Endothelial cell (in vitro differentiated cells): Measurements from ENCODE around the gene RNF126. TPM values are rescaled to one million over a fixed set of nuclear protein-coding genes. Genes with fewer than 3 reads are reported as not detected.

Experiments used
- DNase-seq: peaks from one replicate; pipeline ENCODE4 v3.0.0; 2021; ENCODE audit warnings: low spot score
- H3K27ac Mint-ChIP-seq: one replicate; pipeline ENCODE4 v1.8.0; 2021; ENCODE audit warnings: mixed read lengths, inconsistent platforms; ENCODE audit not compliant: unreplicated experiment
- H3K27me3 Mint-ChIP-seq: one replicate; pipeline ENCODE4 v1.8.0; 2021; ENCODE audit warnings: mild to moderate bottlenecking, moderate library complexity, mixed read lengths, inconsistent platforms; ENCODE audit not compliant: unreplicated experiment
- H3K36me3 Mint-ChIP-seq: one replicate; pipeline ENCODE4 v1.8.0; 2021; ENCODE audit warnings: mild to moderate bottlenecking, low read depth, mixed read lengths, inconsistent platforms; ENCODE audit not compliant: unreplicated experiment
- H3K4me1 Mint-ChIP-seq: one replicate; pipeline ENCODE4 v1.8.0; 2021; ENCODE audit warnings: mild to moderate bottlenecking, mixed read lengths, inconsistent platforms; ENCODE audit not compliant: unreplicated experiment
- H3K4me3 Mint-ChIP-seq: one replicate; pipeline ENCODE4 v1.8.0; 2021; ENCODE audit warnings: mild to moderate bottlenecking, mixed read lengths, inconsistent platforms; ENCODE audit not compliant: unreplicated experiment
- H3K9me3 Mint-ChIP-seq: one replicate; pipeline ENCODE4 v1.8.0; 2021; ENCODE audit warnings: mixed read lengths, inconsistent platforms; ENCODE audit not compliant: unreplicated experiment
- long read RNA-seq: library from polyadenylated mRNA; unstranded; transcript quantifications from one replicate; pipeline ENCODE4 v2.0.0, GENCODE V29; 2020; ENCODE audit not compliant: unreplicated experiment
- total RNA-seq: library from RNA; stranded (reverse); fragmentation: NEBNext Ultra II Directional; extraction: Animal tissue kit (Norgen Biotek cat#: 25700); gene quantifications from one replicate; pipeline ENCODE4 v1.2.1, GENCODE V29; 2021; ENCODE audit not compliant: unreplicated experiment
- TF ChIP-seq, protein P1 (sequence below): fragments of 200-600 bp; sonication (generic); IDR thresholded peaks from one replicate; pipeline ENCODE4 v1.5.0; 2021; ENCODE audit warnings: antibody characterized with exemption; ENCODE audit not compliant: unreplicated experiment

RNF126 gene
- total RNA-seq = 41.7 TPM
- long read RNA-seq, transcript RNF126-201 (9 exons, 1,694 nt) = major isoform, 38 of 47 reads
- long read RNA-seq, partial matches to known transcripts = 1 of 47 reads
- long read RNA-seq, other reads (novel, unspliced or antisense) = 4 of 47 reads

- Mint-ChIP-seq H3K4me1 (peaks cover 8% of the 10 kb centered on the region), H3K27ac (no peak within 1 kb of the TSS), H3K4me3 (peak within 1 kb of the TSS; percentile 91), H3K9me3 (no peaks in the 10 kb centered on the region), H3K27me3 (peaks cover 20% of the 10 kb centered on the region), H3K36me3 (peaks cover 4% of the 10 kb centered on the region)
- DNase-seq = peak; percentile 91
- TF ChIP-seq, protein P1, sequence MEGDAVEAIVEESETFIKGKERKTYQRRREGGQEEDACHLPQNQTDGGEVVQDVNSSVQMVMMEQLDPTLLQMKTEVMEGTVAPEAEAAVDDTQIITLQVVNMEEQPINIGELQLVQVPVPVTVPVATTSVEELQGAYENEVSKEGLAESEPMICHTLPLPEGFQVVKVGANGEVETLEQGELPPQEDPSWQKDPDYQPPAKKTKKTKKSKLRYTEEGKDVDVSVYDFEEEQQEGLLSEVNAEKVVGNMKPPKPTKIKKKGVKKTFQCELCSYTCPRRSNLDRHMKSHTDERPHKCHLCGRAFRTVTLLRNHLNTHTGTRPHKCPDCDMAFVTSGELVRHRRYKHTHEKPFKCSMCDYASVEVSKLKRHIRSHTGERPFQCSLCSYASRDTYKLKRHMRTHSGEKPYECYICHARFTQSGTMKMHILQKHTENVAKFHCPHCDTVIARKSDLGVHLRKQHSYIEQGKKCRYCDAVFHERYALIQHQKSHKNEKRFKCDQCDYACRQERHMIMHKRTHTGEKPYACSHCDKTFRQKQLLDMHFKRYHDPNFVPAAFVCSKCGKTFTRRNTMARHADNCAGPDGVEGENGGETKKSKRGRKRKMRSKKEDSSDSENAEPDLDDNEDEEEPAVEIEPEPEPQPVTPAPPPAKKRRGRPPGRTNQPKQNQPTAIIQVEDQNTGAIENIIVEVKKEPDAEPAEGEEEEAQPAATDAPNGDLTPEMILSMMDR = no peak
These were observed at the start of gene RNF126 for GRCh38 chr19:662962-663681. Gene RNF126, minus strand, starts transcription at chr19:663214. Its CDS starts 93 bp downstream, at chr19:663121.

GRCh38 chr19:711254-711653 is 48.2 kb upstream of the RNF126 start:
- H3K36me3 Mint-ChIP-seq = peaks cover 9% of the 10 kb centered on the region
- H3K9me3 Mint-ChIP-seq = peaks cover 4% of the 10 kb centered on the region
- DNase-seq = no peak
- peaks cover 12% of the 10 kb centered on the region for H3K27me3 Mint-ChIP-seq
- TF ChIP-seq, protein P1 = no peak
- peak overlapping the region; percentile 39 for H3K4me3 Mint-ChIP-seq
- H3K27ac Mint-ChIP-seq = no peak overlapping the region
- peaks cover 2% of the 10 kb centered on the region for H3K4me1 Mint-ChIP-seq

DNA sequence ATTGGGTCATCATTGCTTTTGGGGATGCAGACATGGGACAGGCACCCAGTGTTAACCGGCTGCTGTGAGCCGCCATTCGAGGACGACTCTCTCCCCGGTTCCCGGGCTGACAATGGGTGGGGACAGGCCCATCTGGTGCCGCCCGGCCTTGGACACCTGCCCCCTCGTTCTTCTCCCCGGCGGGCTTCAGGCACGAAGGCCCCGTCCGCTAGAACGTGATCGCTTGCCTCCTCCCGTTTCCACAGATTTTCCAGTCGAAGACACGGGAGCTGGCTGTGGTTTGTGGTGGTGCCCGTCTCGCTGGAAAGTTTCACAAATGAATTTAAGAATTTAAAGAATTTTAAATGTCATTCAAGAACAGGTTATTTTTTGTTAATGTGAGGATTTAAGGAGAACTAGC is 47.8 kb upstream of the RNF126 start:
- TF ChIP-seq, protein P1 = no peak
- H3K27ac Mint-ChIP-seq = no peak overlapping the region
- H3K4me1 Mint-ChIP-seq = peaks cover 2% of the 10 kb centered on the region
- H3K4me3 Mint-ChIP-seq = no peak overlapping the region
- no peak for DNase-seq
- H3K36me3 Mint-ChIP-seq = peaks cover 7% of the 10 kb centered on the region
- H3K9me3 Mint-ChIP-seq = peaks cover 4% of the 10 kb centered on the region
- peaks cover 9% of the 10 kb centered on the region for H3K27me3 Mint-ChIP-seq

DNA sequence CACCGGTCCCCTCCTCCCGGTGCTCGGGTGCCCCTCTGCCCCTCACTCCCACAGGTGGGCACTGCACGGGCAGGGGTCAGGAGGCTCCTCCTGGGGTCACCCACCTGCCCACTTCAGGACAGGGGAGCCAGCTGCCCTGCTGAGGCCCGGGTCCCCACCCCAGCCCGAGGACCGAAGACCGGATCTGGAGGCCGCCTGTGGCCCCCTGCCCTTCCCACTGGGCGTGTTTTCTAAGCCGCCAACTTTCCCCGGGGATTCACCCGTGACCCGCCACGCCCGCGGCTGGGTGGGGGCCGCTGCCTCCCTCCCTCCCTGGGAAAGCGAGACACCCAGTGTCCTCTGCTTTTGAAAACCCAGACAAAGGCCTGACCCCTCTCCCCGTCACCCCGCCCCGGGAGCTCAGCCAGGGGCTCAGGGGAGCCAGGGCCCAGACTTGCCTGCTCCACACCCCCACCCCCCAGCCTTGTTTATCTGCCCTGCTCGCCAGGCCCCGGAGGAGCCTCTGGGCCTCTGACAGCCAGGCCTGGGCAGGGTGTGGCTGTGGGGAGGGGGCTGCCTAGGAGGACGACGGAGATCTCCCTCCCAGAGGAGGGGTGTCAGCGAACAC is 47.1 kb upstream of the RNF126 start:
- no peak overlapping the region for H3K4me3 Mint-ChIP-seq

More for the DNA sequence above, 47.1 kb upstream of the RNF126 start:
- peaks cover 6% of the 10 kb centered on the region for H3K27me3 Mint-ChIP-seq
- H3K4me1 Mint-ChIP-seq = peaks cover 2% of the 10 kb centered on the region
- H3K36me3 Mint-ChIP-seq = no peaks in the 10 kb centered on the region
- H3K9me3 Mint-ChIP-seq = no peaks in the 10 kb centered on the region
- TF ChIP-seq, protein P1 = no peak
- H3K27ac Mint-ChIP-seq = no peak overlapping the region
- no peak for DNase-seq
